B cell (primary cell): Measurements from ENCODE around the gene TEX35. TPM values are rescaled to one million over a fixed set of nuclear protein-coding genes. Genes with fewer than 3 reads are reported as not detected.

Source experiments
- ATAC-seq: fragments of 200-7000 bp; cut with Tn5 transposase; one replicate; pipeline ENCODE4 v1.10.0; 2021; ENCODE audit warnings: low read depth, mild to moderate bottlenecking, moderate number of reproducible peaks, moderate library complexity
- CTCF ChIA-PET: fragments of 350-600 bp; sonication (Branson Sonifier 250); formaldehyde crosslinking; loops from one replicate; lab custom pipeline; 2021; ENCODE audit warnings: antibody characterized with exemption, inconsistent platforms; lab: Charles Lee
- POLR2A ChIA-PET: fragments of 350-600 bp; sonication (Branson Sonifier 250); formaldehyde crosslinking; loops from one replicate; lab custom pipeline; 2021; ENCODE audit warnings: antibody characterized with exemption; lab: Charles Lee
- DNase-seq: peaks from one replicate; pipeline ENCODE4 v3.0.0; 2013
- H2AFZ ChIP-seq: 2 replicates; pipeline ENCODE4 v1.6.1; 2012; ENCODE audit warnings: mild to moderate bottlenecking, low read depth, low read length; ENCODE audit not compliant: insufficient read depth, poor library complexity, severe bottlenecking
- H3K27ac ChIP-seq, 2 donors: 1 replicate in 1 of 2; 2 replicates in 1 of 2; pipeline ENCODE4 v1.5.1; 2012 to 2013; ENCODE audit warnings: low read length in 2 of 2, mild to moderate bottlenecking in 2 of 2, moderate library complexity in 1 of 2
- H3K27me3 ChIP-seq, 4 experiments: fragments of 200-600 bp in 1 of 4; sonication (generic) in 1 of 4; replicated peaks in 1 of 4; 1 replicate in 2 of 4; 2 replicates in 2 of 4; pipeline versions ENCODE4 v1.6.1 to v1.7.0; 2013 to 2016; ENCODE audit warnings: low read length in 3 of 4, mild to moderate bottlenecking in 2 of 4, mixed read lengths in 1 of 4, moderate library complexity in 1 of 4; ENCODE audit not compliant: insufficient read depth in 4 of 4, control insufficient read depth in 3 of 4; ENCODE audit errors: control extremely low read depth in 1 of 4
- H3K36me3 ChIP-seq, 2 experiments: replicated peaks in 1 of 2; 1 replicate in 1 of 2; 2 replicates in 1 of 2; pipeline versions ENCODE4 v1.6.1 to v1.7.1; 2013; ENCODE audit warnings: low read length in 1 of 2; ENCODE audit not compliant: insufficient read depth in 2 of 2, control insufficient read depth in 1 of 2; ENCODE audit errors: control extremely low read depth in 1 of 2, extremely low read depth in 1 of 2
- H3K4me1 ChIP-seq, 2 donors: fragments of 200-600 bp in 1 of 2; sonication (generic) in 1 of 2; 1 replicate in 1 of 2; 2 replicates in 1 of 2; pipeline versions ENCODE4 v1.5.1 to v1.6.1; 2013 to 2017; ENCODE audit warnings: low read length in 2 of 2; ENCODE audit not compliant: control insufficient read depth in 2 of 2, insufficient read depth in 2 of 2
- H3K4me2 ChIP-seq: replicated peaks from 2 replicates; pipeline ENCODE3; 2012; ENCODE audit warnings: mild to moderate bottlenecking, low read depth, low read length; ENCODE audit not compliant: poor library complexity, severe bottlenecking
- H3K4me3 ChIP-seq, 5 experiments: fragments of 200-600 bp in 1 of 5; sonication (generic) in 1 of 5; 1 replicate in 3 of 5; 2 replicates in 2 of 5; pipeline versions ENCODE4 v1.5.1 to v1.7.0; 2011 to 2016; ENCODE audit warnings: low read length in 4 of 5, mild to moderate bottlenecking in 4 of 5, low read depth in 2 of 5, control low read depth in 1 of 5, moderate library complexity in 1 of 5; ENCODE audit not compliant: insufficient read depth in 1 of 5; ENCODE audit errors: control extremely low read depth in 1 of 5, extremely low read depth in 1 of 5
- H3K79me2 ChIP-seq: fragments of 200-600 bp; sonication (generic); one replicate; pipeline ENCODE4 v1.6.0; 2016; ENCODE audit warnings: low read length; ENCODE audit not compliant: control insufficient read depth, insufficient read depth
- H3K9ac ChIP-seq: fragments of 200-600 bp; sonication (generic); 2 replicates; pipeline ENCODE4 v1.6.1; 2017; ENCODE audit warnings: mild to moderate bottlenecking, low read length, moderate library complexity
- H3K9me3 ChIP-seq, 3 donors: one replicate each; pipeline versions ENCODE4 v1.6.1 to v1.7.1; 2013; ENCODE audit warnings: low read length in 2 of 3; ENCODE audit not compliant: control insufficient read depth in 2 of 3, insufficient read depth in 1 of 3; ENCODE audit errors: control extremely low read depth in 1 of 3
- H4K20me1 ChIP-seq: 2 replicates; pipeline ENCODE4 v1.6.0; 2012; ENCODE audit warnings: mild to moderate bottlenecking, low read length; ENCODE audit not compliant: insufficient read depth, control insufficient read depth, poor library complexity, severe bottlenecking
- H3K27ac Mint-ChIP-seq: one replicate; pipeline ENCODE4 v1.8.0; 2021; ENCODE audit warnings: mixed read lengths
- H3K27me3 Mint-ChIP-seq: one replicate; pipeline ENCODE4 v1.8.0; 2021; ENCODE audit warnings: mixed read lengths
- H3K4me1 Mint-ChIP-seq: one replicate; pipeline ENCODE4 v1.8.0; 2021; ENCODE audit warnings: mixed read lengths
- H3K4me3 Mint-ChIP-seq: one replicate; pipeline ENCODE4 v1.8.0; 2021; ENCODE audit warnings: mixed read lengths
- H3K9me3 Mint-ChIP-seq: one replicate; pipeline ENCODE4 v1.8.0; 2022; ENCODE audit warnings: mixed read lengths; ENCODE audit not compliant: insufficient read depth
- CTCF ChIP-seq: fragments of 200-600 bp; IDR thresholded peaks from one replicate; pipeline ENCODE4 v1.8.0; 2022; ENCODE audit warnings: antibody characterized with exemption, mild to moderate bottlenecking
- EZH2 ChIP-seq: IDR thresholded peaks from 2 replicates; pipeline ENCODE4 v1.6.1; 2012; ENCODE audit warnings: borderline replicate concordance, low read depth, mild to moderate bottlenecking, moderate library complexity, low read length; ENCODE audit not compliant: insufficient read depth, poor library complexity, severe bottlenecking
- WGBS: methylation state at CpG from one replicate; pipeline ENCODE4 v1.1.5; 2013; ENCODE audit warnings: missing lambda C conversion rate; ENCODE audit not compliant: insufficient coverage; 5-methylcytosine and 5-hydroxymethylcytosine counted together
- intact Hi-C: fragments of 100-400 bp; cut with micrococcal nuclease; formaldehyde crosslinking; loops from one replicate; pipeline ENCODE4 v1.10.0; 2022
- polyA plus RNA-seq: library from polyadenylated mRNA; depleted of rRNA; stranded (reverse); fragments of >200 nt; gene quantifications from 2 replicates; pipeline ENCODE4 v1.2.3, GENCODE V29; 2012
- total RNA-seq, 2 donors: library from RNA; stranded (reverse); fragments of 120-200 nt in 1 of 2; gene quantifications; 1 replicate in 1 of 2; 2 replicates in 1 of 2; pipeline versions ENCODE4 v1.2.3 to v1.2.4, GENCODE V29; 2013 to 2022

Gene TEX35
- total and polyA plus RNA-seq, 2 donors (not counting 1 experiment from before 2014, with no cell fraction given): 0.09 TPM; not detected in 1

- CTCF ChIA-PET: interaction anchor here (0.8 to 6.8 kb wide), 3 partner anchors 33 to 501 kb away, joined by 3 to 120 read pairs (median 3); no protein-coding TSS in a partner anchor
- Histone ChIP-seq H3K27me3 (peaks cover 0 to 7% (median 2%) of the 10 kb centered on the region in 4 experiments), H3K4me2 (no peak overlapping the region), H3K9me3 (no peaks in the 10 kb centered on the region), H3K4me1 (no peaks in the 10 kb centered on the region), H3K36me3 (no peaks in the 10 kb centered on the region), H3K27ac (no peak overlapping the region), H2AFZ (no peak overlapping the region), H3K4me3 (no peak overlapping the region), H3K9ac (no peak overlapping the region), H3K79me2 (no peaks in the 10 kb centered on the region), H4K20me1 (no peaks in the 10 kb centered on the region)
- Mint-ChIP-seq H3K4me3 (no peak overlapping the region), H3K27ac (no peak overlapping the region), H3K4me1 (no peaks in the 10 kb centered on the region), H3K27me3 (peaks cover 4% of the 10 kb centered on the region), H3K9me3 (no peaks in the 10 kb centered on the region)
- intact Hi-C loops: no loop called here
- POLR2A ChIA-PET: no interaction called here
- ATAC-seq: no peak
- TF ChIP-seq EZH2 (no peak), CTCF (no peak)
- 92% methylated on average over 14 of the region's 16 CpGs for WGBS
- no peak for DNase-seq
These were observed 13.8 kb upstream of the TEX35 start for GRCh38 chr1:178498896-178499675.

- 96% methylated on average over 10 of the region's 11 CpGs for WGBS
- ChIA-PET POLR2A (no interaction called here), CTCF (interaction anchor here (0.6 to 6.8 kb wide), 12 partner anchors 11 to 503 kb away, joined by 3 to 120 read pairs (median 4); no protein-coding TSS in a partner anchor)
- Histone ChIP-seq H3K36me3 (no peaks in the 10 kb centered on the region), H3K4me3 (no peak overlapping the region), H3K27ac (no peak overlapping the region), H3K9ac (no peak overlapping the region), H3K9me3 (no peaks in the 10 kb centered on the region), H3K27me3 (peaks cover 0 to 7% (median 3%) of the 10 kb centered on the region in 4 experiments), H2AFZ (no peak overlapping the region), H3K4me1 (no peaks in the 10 kb centered on the region), H3K79me2 (no peaks in the 10 kb centered on the region), H3K4me2 (no peak overlapping the region), H4K20me1 (no peaks in the 10 kb centered on the region)
- no peaks in the 10 kb centered on the region for H3K9me3 Mint-ChIP-seq
- peaks cover 8% of the 10 kb centered on the region for H3K27me3 Mint-ChIP-seq
- no peak overlapping the region for H3K4me3 Mint-ChIP-seq
- DNase-seq: no peak
- TF ChIP-seq EZH2 (no peak), CTCF (no peak)
- ATAC-seq: no peak
- no peaks in the 10 kb centered on the region for H3K4me1 Mint-ChIP-seq
- no peak overlapping the region for H3K27ac Mint-ChIP-seq
- intact Hi-C loops: no loop called here
These were observed 12.7 kb upstream of the TEX35 start for GRCh38 chr1:178500091-178500770.
